Measurements from ENCODE around the gene HSF2BP.
"Not testable (repeated sequence)": the region's sequence is repeated elsewhere in the genome, so short reads cannot be mapped to it uniquely, and the experiment has no call there.

HSF2BP gene

GRCh38 chr21:43616861-43617260, 42.4 kb downstream of the HSF2BP start:
- not testable (repeated sequence) for DNase-seq

DNA sequence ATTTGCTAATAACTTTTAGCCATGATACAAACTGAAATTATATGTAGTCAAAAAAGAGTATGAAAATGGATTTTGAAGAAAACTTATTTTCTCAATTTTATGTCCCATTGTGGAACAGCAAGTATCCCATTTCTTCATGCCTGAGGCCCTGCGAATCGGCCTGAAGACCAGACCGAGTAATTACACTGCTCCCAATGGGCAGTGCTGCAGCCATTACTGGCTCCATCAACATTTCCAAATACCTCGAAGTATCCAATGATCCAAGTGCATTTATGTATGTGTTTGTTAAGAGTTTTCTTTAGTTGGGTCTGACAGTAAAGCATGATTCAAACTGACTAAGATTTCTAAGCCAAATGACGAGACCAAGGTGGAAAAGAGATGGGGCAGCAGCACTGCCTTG, 44.4 kb downstream of the HSF2BP start:
- DNase-seq: no peak

- DNase-seq: no peak
Measured at GRCh38 chr21:43613755-43614638, 45.3 kb downstream of the HSF2BP start.

- DNase-seq: no peak
Measured at GRCh38 chr21:43611598-43612369, 47.5 kb downstream of the HSF2BP start.

- DNase-seq: no peak
Measured at GRCh38 chr21:43609501-43610340, 49.6 kb downstream of the HSF2BP start.

DNA sequence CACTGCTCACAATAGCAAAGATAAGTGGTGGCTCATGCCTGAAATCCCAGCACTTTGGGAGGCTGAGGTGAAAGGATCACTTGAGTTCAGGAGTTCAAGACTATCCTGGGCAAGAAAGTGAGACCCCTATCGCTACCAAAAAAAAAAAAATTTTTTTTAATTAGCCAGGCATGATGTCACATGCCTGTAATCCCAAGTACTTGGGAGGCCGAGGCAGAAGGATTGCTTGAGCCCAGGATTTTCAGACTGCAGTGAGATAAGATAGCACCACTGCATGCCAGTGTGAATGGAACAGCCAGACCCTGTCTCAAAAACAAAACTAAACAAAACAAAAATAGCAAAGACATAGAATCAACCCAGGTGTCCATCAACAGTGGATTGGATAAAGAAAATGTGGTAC, 50.6 kb downstream of the HSF2BP start:
- DNase-seq: no peak

DNA sequence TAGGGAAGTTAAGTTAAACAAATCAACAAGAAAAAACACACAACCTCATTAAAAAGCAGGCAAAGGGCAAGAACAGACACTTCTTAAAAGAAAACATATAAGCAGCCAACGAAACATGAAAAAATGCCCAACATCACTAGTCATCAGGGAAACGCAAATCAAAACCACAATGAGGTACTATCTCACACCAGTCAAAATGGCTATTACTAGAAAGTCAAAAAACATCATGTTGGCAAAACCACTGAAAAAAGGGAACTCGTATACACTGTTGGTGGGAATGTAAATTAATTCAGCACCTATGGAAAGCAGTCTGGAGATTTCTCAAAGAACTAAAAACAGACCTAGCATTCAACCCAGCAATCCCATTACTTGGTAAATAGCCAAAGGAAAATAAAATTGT, 51.1 kb downstream of the HSF2BP start:
- no peak for DNase-seq

DNA sequence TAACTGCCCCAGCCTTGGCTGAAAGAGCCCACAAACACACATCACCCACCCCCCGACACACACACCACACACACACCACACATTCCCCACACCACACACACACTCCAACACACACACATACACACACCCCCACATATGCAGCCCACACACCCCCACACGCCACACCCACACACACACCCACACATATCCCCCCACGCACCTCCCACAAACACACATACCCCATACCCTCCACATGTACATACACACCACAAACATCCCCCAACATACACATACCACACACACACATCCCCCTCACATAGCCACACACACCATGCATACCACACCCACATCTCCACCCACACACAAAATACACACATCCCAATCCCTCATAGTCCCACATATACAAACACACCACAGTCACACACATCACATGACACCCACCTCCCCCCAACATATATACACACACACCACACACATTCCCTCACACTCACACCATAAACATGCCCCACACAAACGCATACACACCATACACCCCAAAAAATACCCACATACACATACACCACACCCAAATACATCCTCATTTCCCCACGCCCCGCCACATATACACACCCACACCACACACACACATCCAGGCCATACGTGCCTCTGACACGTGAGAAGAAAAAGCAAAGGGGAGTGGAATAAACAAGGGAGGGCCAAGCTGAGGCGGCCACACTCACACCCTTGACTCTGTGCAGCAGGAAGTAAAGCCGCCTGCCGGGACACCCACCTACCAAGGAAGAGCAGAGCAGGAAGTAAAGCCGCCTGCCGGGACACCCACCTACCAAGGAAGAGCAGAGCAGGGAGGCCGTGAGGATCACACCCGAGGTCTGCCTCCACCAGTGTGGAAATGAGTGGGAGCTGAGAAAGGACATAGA, 53.7 kb downstream of the HSF2BP start:
- DNase-seq: no peak

DNA sequence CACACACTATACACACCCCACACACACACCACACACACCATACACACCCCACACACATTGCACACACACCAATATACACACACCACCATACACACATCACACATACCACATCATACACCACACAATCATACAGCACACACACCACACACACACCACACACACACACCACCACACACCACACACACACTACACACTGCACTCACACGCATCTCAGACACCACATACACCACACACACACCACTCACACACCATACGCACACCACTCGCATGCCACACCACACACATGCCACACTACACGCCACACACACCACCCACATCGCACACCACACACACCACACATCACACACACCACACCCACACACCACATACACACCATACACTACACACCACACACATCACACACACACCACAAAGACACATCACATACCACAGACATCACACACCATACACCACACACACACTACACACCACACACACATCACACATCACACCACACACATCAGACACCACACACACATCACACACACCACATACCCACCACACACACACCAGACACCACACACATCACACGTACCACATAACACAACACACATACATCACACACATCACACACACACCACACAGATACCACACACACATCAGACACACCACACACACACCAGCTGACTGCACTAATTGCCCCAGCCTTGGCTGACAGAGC, 54.6 kb downstream of the HSF2BP start:
- no peak for DNase-seq

- no peak for DNase-seq
Measured at GRCh38 chr21:43603641-43604504, 55.4 kb downstream of the HSF2BP start.

DNA sequence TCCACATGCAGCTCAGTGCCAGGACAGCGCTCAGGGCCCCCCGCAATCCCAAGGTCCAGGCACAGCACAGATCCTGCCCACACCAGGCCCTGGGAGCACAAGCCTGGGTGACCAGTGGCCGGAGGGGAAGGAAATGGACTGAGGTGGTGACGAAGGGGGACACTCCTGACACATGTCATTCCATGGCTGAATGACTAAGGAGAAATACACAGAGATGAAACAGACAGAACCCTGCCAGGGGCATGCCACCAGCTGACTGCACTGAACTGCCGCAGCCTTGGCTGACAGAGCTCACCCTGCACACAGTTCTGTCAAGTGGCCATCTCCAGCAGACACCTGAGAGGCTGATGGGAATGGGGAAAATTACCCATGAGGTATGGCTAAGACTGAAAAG, 56.1 kb downstream of the HSF2BP start:
- DNase-seq: no peak

GRCh38 chr21:43602266-43603232, 56.7 kb downstream of the HSF2BP start:
- no peak for DNase-seq

DNA sequence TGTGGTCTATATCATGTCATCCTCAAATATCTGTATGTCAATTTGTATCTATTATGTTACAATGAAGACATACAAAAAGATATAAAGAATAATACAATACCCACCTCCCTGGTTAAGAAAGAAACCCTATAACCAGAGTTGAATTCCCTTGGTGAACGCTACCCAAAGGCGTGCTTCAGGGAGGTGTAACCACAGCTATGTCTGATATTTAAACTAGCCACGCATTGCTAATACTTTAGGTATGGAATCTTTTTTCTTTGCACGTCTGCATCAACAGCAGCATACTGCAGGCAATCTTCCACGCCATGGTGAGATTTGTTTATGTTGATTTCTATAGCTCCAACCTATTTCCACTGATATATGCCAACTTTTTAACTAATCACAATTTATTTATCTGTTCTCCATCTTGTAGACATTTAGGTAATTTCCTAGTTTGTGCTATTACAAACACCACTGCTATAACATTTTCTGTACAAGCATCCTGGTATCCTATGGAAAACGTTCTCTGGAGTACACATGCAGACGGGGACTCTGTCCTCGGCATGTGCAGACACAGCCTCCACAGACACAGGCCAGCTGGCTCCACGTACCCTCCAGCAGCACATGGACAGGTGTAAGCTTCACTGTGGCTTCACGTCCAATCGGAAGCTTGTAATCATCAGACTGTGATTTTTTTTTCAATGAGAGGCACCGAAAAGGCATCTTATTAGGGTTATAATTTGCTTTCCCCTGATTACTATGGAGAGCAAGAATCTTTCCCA, 58.5 kb downstream of the HSF2BP start:
- DNase-seq: no peak

- no peak for DNase-seq
Measured at GRCh38 chr21:43599728-43600127, 59.6 kb downstream of the HSF2BP start.

- no peak for DNase-seq
Measured at GRCh38 chr21:43598416-43599120, 60.7 kb downstream of the HSF2BP start.

DNA sequence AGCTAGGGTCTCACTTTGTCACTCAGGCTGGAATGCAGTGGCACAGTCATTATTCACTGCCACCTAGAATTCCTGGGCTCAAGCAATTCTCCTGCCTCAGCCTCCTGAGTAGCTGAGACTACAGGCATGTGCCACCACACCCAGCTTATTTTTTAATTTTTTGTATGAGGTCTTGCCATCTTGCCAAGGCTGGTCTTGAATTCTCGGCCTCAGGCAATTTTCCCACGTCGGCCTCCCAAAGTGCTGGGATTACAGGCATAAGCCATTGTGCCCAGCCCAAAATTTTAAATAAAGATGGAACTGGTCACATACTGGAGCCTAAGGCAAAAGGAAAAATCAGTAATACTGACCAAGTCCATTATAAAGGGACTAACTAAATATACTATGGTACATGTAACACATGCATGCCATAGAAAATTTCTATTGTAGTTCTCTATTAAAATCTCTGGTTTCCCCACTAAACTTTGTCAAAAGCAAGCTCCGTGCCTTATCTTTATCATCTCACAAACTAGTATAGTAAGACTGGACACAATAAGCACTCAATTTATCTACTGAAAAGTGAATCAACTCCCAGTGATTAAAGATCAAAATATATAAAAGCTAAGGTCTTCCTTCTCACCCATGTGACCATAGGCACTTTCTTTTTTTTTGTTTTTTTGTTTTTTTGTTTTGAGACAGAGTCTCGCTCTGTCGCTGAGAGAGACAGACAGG, 61.6 kb downstream of the HSF2BP start:
- DNase-seq: no peak

GRCh38 chr21:43597052-43597451, 62.2 kb downstream of the HSF2BP start:
- DNase-seq: no peak
